ENCODE data around the gene ABI1. TPM values are rescaled to one million over a fixed set of nuclear protein-coding genes. Genes with fewer than 3 reads are reported as not detected.
"Not testable (repeated sequence)": the region's sequence is repeated elsewhere in the genome, so short reads cannot be mapped to it uniquely, and the experiment has no call there.

ABI1 gene
- total RNA-seq, 2 experiments from 2014 or later = 34.0 to 35.1 TPM

DNA sequence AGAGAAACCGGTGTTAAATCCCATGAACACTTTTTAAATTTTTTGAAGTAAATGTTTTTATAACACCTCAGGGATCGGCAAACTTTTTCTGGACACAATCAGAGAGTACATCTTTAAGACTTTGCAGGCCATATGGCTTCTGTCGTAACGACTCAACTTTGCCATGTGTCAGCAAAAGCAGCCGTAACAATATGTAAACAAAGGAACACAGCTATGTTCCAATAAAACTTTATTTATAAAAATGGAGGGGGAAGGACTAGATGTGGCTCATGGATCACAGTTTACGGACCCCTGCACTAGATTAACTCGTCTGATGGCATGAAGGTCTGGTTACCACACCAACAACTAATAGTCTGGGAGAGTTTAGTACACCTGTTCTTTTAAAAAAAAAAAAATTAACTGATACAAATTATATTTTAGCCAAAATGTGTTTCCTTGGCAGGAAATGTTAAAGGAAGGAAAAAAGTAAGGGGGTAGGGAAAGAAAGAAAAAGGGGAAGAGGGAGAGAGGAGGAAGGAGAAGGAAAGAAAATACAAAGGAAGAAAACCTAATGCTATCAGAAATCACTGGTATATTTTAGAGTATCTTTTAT is 50.2 kb downstream of the ABI1 start:
- ChIA-PET POLR2A (no interaction called here), CTCF (interaction anchor here (1.1 kb wide), 1 partner anchor 24 kb away, joined by 3 read pairs; no protein-coding TSS in a partner anchor)

- ChIA-PET CTCF (interaction anchor here (1.1 kb wide), 1 partner anchor 23 kb away, joined by 3 read pairs; no protein-coding TSS in a partner anchor), POLR2A (no interaction called here)
These were observed 50.8 kb downstream of the ABI1 start for GRCh38 chr10:26809973-26810372.

DNA sequence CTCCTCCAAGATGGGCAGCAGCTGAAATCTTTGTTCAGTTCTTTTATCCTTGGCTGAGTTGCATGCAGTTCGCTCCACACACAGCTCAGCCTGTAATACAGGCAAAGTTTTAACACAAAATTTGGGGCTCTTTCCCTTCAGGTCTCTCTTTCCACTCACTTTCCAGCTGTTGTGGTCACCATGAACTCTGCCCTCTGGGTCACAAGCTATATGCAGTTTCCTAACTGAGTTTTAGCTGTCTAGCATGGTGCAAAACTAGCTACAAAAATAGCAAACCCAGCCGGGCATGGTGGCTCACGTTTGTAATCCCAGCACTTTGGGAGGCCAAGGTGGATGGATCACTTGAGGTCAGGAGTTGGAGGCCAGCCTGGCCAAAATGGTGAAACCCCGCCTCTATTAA is 53.2 kb downstream of the ABI1 start:
- POLR2A ChIA-PET = interaction anchor here (0.6 kb wide), 1 partner anchor 11 kb away, joined by 5 read pairs; no protein-coding TSS in a partner anchor
- CTCF ChIA-PET = no interaction called here

- ChIA-PET POLR2A (no interaction called here), CTCF (no interaction called here)
These were observed 54.2 kb downstream of the ABI1 start for GRCh38 chr10:26806557-26806956.

DNA sequence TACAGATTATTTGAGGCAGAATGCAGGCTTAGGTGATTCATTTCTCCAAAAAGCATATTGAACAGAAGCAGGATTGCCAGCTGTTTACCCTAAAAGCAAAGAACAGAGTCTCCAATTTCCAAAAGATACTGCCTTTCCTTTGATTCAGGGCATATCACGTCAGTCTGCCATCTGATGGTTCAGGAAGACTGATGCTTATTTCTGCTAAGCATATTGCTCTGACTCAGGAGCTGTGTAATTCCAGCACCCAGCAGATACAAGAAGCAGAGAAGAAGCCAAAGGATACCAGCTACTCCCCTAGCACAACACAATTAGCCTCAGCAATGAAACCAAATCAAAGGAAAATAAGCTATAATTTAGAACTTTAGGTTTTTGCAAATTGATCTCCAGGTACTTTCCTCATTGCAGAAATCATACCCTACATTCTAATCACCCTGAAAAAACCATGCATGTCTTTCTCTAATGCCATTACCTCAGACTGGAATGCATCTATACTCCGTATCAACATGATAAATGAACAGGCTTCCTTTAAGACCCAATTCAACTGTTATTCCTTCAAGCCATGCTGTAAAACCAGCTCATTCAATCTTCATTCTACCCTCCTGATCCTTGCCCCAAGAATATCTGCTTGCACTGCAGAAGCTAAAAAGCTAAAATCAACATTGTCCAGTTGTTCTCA is 55.1 kb downstream of the ABI1 start:
- POLR2A ChIA-PET = interaction anchor here (0.5 to 0.6 kb wide), 2 partner anchors 33 to 36 kb away, joined by 4 to 5 read pairs; no protein-coding TSS in a partner anchor
- CTCF ChIA-PET = interaction anchor here (1.0 to 1.2 kb wide), 2 partner anchors 54 to 79 kb away, joined by 3 to 5 read pairs; no protein-coding TSS in a partner anchor

DNA sequence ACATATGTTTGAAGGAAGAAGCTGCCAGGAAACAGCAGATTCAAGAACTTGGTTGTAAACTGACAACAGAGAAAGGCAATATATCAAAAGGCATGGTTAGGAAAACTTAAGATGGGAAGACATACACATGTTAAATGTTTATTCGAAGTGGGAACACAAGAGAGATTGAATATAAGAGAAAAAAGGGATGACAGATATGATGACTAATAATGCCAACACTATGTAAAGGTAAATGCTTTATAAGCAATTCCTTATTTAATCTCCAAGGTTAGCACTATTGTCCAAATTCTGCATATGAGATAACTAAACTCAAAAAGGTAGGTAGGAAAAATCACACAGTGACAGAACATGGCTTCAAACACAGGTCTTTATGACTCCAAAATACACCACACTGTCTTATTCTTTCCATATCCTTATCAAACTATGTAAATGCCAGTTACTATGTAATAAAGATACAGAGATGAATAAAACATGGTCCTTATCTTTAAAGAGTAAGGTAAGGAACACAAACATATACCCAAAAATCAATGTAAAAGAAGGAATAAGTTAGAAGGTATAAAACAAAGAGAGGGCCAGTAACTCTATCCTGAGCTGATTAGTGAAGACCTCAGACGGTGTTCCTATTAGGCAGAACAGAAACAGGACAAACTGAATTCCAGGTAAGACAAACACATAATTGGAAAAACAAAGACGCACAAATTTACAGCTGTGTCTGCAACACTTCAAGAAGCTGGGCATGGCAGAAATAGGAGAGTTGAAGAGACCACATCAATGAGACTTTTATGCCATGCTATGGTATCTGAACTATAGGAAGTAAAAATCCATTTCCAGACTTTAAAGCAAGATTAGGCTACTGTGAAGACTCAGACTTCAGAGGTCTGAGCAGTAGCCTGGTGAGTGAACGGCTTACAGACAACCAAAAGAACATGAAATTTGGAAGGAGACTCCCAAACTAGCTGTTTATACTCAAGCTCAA is 56.1 kb downstream of the ABI1 start:
- ChIA-PET CTCF (interaction anchor here (1.0 to 1.2 kb wide), 2 partner anchors 55 to 78 kb away, joined by 3 to 5 read pairs; no protein-coding TSS in a partner anchor), POLR2A (interaction anchor here (0.6 kb wide), 1 partner anchor 38 kb away, joined by 3 read pairs; no protein-coding TSS in a partner anchor)

- ChIA-PET POLR2A (no interaction called here), CTCF (no interaction called here)
These were observed 56.9 kb downstream of the ABI1 start for GRCh38 chr10:26803849-26804248.

- ChIA-PET POLR2A (interaction anchor here (0.5 kb wide), 1 partner anchor 352 kb away, joined by 3 read pairs; the partner anchor contains the start of gene YME1L1), CTCF (no interaction called here)
These were observed 58.2 kb downstream of the ABI1 start for GRCh38 chr10:26802527-26802926.

DNA sequence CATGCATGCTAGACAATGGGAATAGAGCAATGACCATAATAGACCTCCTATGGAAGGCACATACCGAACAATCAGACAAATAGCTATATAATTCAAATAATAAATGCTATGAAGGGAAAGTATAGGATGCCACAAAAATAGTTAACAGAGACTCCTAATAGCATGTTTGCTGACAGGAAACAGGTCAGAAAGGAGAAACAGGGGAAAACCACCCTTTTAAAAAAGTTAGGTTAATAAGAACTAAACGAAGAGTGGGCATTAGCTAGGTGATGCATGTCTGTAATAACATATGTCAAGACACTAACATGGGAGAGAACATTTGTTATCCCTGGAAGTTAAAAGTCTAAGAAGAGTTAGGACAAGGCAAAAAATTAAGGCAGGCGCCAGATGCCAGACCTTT is 58.9 kb downstream of the ABI1 start:
- POLR2A ChIA-PET = no interaction called here
- CTCF ChIA-PET = no interaction called here

- CTCF ChIA-PET = no interaction called here
- POLR2A ChIA-PET = no interaction called here
These were observed 59.5 kb downstream of the ABI1 start for GRCh38 chr10:26801274-26801673.

DNA sequence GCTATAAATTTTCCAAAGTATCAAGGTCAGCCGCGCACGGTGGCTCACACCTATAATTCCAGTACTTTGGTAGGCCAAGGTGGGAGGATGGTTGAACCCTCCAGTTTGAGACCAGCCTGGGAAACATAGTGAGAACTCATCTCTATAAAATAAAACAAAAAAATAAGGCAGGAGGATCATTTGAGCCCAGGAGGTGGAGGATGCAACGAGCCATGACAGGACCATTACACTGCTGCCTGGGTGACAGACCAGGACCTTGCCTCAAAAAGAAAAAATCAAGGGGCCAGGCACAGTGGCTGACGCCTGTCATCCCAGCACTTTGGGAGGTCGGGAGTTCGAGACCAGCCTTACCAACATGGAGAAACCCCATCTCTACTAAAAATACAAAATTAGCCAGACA is 60.3 kb downstream of the ABI1 start:
- CTCF ChIA-PET = no interaction called here

DNA sequence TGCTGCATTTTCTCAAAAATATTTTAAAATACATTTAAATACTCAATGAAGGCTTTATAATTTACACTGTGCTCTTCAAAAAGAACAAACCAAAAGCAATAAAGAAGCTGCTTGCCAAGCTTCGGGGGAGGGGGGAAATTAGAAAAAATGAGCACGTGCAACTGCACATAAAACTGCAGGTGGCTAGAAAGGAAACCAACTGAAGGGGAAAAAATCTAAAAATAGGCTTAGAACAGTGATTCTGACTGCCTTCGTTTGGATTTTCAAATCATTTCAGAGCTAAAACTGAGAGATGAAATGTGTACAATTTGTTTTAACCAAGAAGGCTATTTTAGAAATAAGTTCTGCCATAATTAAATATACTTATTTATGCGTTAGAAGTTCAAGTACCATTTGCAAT is 61.4 kb downstream of the ABI1 start:
- POLR2A ChIA-PET = interaction anchor here (0.5 kb wide), 1 partner anchor 59 kb away, joined by 3 read pairs; no protein-coding TSS in a partner anchor
- CTCF ChIA-PET = no interaction called here

More for the DNA sequence above, 60.3 kb downstream of the ABI1 start:
- POLR2A ChIA-PET = no interaction called here

GRCh38 chr10:26798298-26798697 is 62.5 kb downstream of the ABI1 start:
- POLR2A ChIA-PET = no interaction called here
- CTCF ChIA-PET = interaction anchor here (0.6 kb wide), 1 partner anchor 20 kb away, joined by 4 read pairs; no protein-coding TSS in a partner anchor

DNA sequence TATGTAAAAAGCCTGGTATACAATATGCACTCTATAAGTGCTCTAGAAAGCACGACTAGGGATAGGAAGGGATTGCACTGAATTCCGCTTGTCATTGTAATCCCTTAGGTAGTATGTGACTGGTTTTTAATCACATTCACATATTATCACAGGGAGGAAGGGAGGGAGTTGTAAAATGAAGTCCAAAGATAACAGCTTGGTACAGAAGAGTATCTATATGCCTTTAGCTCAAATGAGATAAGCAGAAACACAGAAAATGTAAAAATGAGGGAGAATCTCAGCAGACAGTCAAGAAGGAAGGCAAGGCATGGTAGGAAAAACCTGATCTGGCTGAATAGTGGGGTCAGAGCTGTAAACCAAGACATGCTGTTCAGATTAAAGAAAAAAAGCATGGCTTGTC is 63.4 kb downstream of the ABI1 start:
- POLR2A ChIA-PET = no interaction called here
- CTCF ChIA-PET = no interaction called here

GRCh38 chr10:26792758-26793495 is 67.8 kb downstream of the ABI1 start:
- POLR2A ChIA-PET = no interaction called here
- CTCF ChIA-PET = no interaction called here

- ChIA-PET POLR2A (interaction anchor here (0.7 kb wide), 1 partner anchor 9 kb away, joined by 14 read pairs; no protein-coding TSS in a partner anchor), CTCF (interaction anchor here (0.7 kb wide), 1 partner anchor 53 kb away, joined by 3 read pairs; no protein-coding TSS in a partner anchor)
These were observed 70.3 kb downstream of the ABI1 start for GRCh38 chr10:26790221-26790995.

DNA sequence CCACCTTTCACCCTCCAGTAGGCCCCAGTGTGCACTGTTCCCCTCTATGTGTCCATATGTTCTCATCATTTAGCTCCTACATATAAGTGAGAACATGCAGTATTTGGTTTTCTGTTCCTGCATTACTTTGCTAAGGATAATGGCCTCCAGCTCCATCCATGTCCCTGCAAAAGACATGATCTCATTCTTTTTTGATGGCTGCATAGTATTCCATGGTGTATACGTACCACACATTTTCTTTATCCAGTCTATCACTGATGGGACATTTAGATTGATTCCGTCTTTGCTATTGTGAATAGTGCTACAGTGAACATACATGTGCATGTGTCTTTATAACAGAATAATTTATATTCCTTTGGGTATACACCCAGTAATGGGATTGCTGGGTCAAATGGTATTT is 71.0 kb downstream of the ABI1 start:
- POLR2A ChIA-PET = not testable (repeated sequence)
- CTCF ChIA-PET = interaction anchor here (0.7 kb wide), 1 partner anchor 54 kb away, joined by 3 read pairs; no protein-coding TSS in a partner anchor

DNA sequence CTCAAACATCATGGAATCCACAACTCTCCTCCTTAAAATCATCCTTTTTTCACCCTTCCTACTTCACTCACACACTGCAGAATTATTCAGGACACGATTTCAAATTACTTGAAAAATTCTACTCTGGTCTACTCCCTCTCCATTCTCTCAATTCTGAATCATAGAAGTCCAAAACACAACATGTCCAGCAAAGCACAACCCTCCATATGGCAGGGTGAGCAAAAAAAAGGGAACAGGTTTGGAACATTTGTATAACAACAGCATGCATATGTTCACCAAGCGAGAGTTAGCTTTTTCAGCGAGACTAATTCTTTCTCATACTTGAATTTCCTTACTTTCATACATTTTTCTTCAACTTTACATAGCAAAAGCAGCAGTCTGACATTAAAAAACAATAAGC is 73.4 kb downstream of the ABI1 start:
- POLR2A ChIA-PET = no interaction called here
- CTCF ChIA-PET = no interaction called here

All from activated CD8-positive, alpha-beta memory T cell treated with anti-CD3 and anti-CD28 coated beads for 36 hours (primary cell).